WTC11 (cell line): ENCODE results near the gene OR52E2. TPM values are rescaled to one million over a fixed set of nuclear protein-coding genes. Genes with fewer than 3 reads are reported as not detected.

Source experiments
- ATAC-seq: fragments of 200-7000 bp; cut with Tn5 transposase; 2 replicates; pipeline ENCODE4 v1.10.0; 2021; ENCODE audit warnings: mild to moderate bottlenecking, moderate library complexity
- CTCF ChIA-PET: fragments of 300-600 bp; sonication (Branson Sonifier 250); formaldehyde crosslinking; loops from one replicate; lab custom pipeline; 2021; ENCODE audit warnings: antibody characterized with exemption; lab: Charles Lee
- POLR2A ChIA-PET: fragments of 350-600 bp; sonication (Branson Sonifier 250); formaldehyde crosslinking; loops from one replicate; lab custom pipeline; 2021; ENCODE audit warnings: antibody characterized with exemption; lab: Charles Lee
- DNase-seq: peaks from one replicate; pipeline ENCODE4 v3.0.0; 2021; ENCODE audit warnings: low spot score
- H3K27ac Mint-ChIP-seq: 2 replicates; pipeline ENCODE4 v1.8.0; 2021; ENCODE audit warnings: mixed read lengths
- H3K27me3 Mint-ChIP-seq: 2 replicates; pipeline ENCODE4 v1.8.0; 2021; ENCODE audit warnings: low read depth, mild to moderate bottlenecking, moderate library complexity, mixed read lengths
- H3K36me3 Mint-ChIP-seq: 2 replicates; pipeline ENCODE4 v1.8.0; 2021; ENCODE audit warnings: mixed read lengths
- H3K4me1 Mint-ChIP-seq: 2 replicates; pipeline ENCODE4 v1.8.0; 2022; ENCODE audit warnings: mixed read lengths
- H3K4me3 Mint-ChIP-seq: 2 replicates; pipeline ENCODE4 v1.8.0; 2021; ENCODE audit warnings: mild to moderate bottlenecking, moderate library complexity, mixed read lengths
- H3K9me3 Mint-ChIP-seq: 2 replicates; pipeline ENCODE4 v1.8.0; 2021; ENCODE audit warnings: mixed read lengths
- AR ChIP-seq: fragments of 250-450 bp; sonication (Bioruptor Pico); IDR thresholded peaks from 2 replicates; pipeline ENCODE4 v1.9.0; 2021; ENCODE audit warnings: mild to moderate bottlenecking
- CDX4 ChIP-seq: fragments of 250-450 bp; sonication (Bioruptor Pico); IDR thresholded peaks from 2 replicates; pipeline ENCODE4 v1.9.0; 2021; ENCODE audit warnings: moderate library complexity, mild to moderate bottlenecking, inconsistent platforms, borderline replicate concordance
- CREM ChIP-seq: sonication (generic); formaldehyde crosslinking; IDR thresholded peaks from 2 replicates; pipeline ENCODE4 v1.8.1; 2022; ENCODE audit warnings: mild to moderate bottlenecking, missing genetic modification reagents, moderate library complexity
- E2F1 ChIP-seq: sonication (generic); formaldehyde crosslinking; IDR thresholded peaks from 2 replicates; pipeline ENCODE4 v1.8.0; 2022; ENCODE audit warnings: mild to moderate bottlenecking, missing genetic modification reagents
- HMGA2 ChIP-seq: fragments of 250-450 bp; sonication (Bioruptor Pico); IDR thresholded peaks from 2 replicates; pipeline ENCODE4 v1.4.0; 2021; ENCODE audit warnings: mild to moderate bottlenecking, moderate library complexity
- IRF1 ChIP-seq: sonication (generic); formaldehyde crosslinking; IDR thresholded peaks from 2 replicates; pipeline ENCODE4 v1.8.0; 2023; ENCODE audit warnings: missing genetic modification reagents
- JUN ChIP-seq: sonication (generic); formaldehyde crosslinking; IDR thresholded peaks from 2 replicates; pipeline ENCODE4 v1.8.0; 2023; ENCODE audit warnings: mild to moderate bottlenecking, missing genetic modification reagents
- KAT7 ChIP-seq: sonication (generic); formaldehyde crosslinking; IDR thresholded peaks from 2 replicates; pipeline ENCODE4 v1.8.1; 2023; ENCODE audit warnings: missing genetic modification reagents, mild to moderate bottlenecking, borderline replicate concordance
- MXD4 ChIP-seq: fragments of 250-450 bp; sonication (Bioruptor Pico); IDR thresholded peaks from 2 replicates; pipeline ENCODE4 v1.8.0; 2021; ENCODE audit warnings: mild to moderate bottlenecking, moderate library complexity, borderline replicate concordance
- NFYB ChIP-seq: sonication (generic); formaldehyde crosslinking; conservative IDR thresholded peaks from 2 replicates; pipeline ENCODE4 v1.8.0; 2022; ENCODE audit warnings: low read depth, missing genetic modification reagents
- NR1H2 ChIP-seq: sonication (generic); formaldehyde crosslinking; IDR thresholded peaks from 2 replicates; pipeline ENCODE4 v1.9.0; 2021; ENCODE audit warnings: mild to moderate bottlenecking, moderate library complexity, missing genetic modification reagents
- TCF7 ChIP-seq: sonication (generic); formaldehyde crosslinking; IDR thresholded peaks from 2 replicates; pipeline ENCODE4 v1.8.0; 2022; ENCODE audit warnings: mild to moderate bottlenecking, low read depth, missing genetic modification reagents, moderate library complexity
- TEAD4 ChIP-seq: sonication (generic); formaldehyde crosslinking; IDR thresholded peaks from 2 replicates; pipeline ENCODE4 v1.8.0; 2022; ENCODE audit warnings: mild to moderate bottlenecking, missing genetic modification reagents
- ZNF219 ChIP-seq: sonication (generic); formaldehyde crosslinking; IDR thresholded peaks from 2 replicates; pipeline ENCODE4 v1.8.0; 2023; ENCODE audit warnings: missing genetic modification reagents, mild to moderate bottlenecking, borderline replicate concordance
- ZNF263 ChIP-seq: sonication (generic); formaldehyde crosslinking; IDR thresholded peaks from 2 replicates; pipeline ENCODE4 v1.8.1; 2022; ENCODE audit warnings: low read depth, mild to moderate bottlenecking, moderate library complexity, missing genetic modification reagents
- ZNF396 ChIP-seq: fragments of 250-450 bp; sonication (Bioruptor Pico); IDR thresholded peaks from 2 replicates; pipeline ENCODE4 v1.8.0; 2021; ENCODE audit warnings: mild to moderate bottlenecking, moderate library complexity, borderline replicate concordance
- ZNF425 ChIP-seq: fragments of 250-450 bp; sonication (Bioruptor Pico); conservative IDR thresholded peaks from 2 replicates; pipeline ENCODE4 v1.9.0; 2021; ENCODE audit warnings: mild to moderate bottlenecking
- ZNF671 ChIP-seq: fragments of 250-450 bp; sonication (Bioruptor Pico); IDR thresholded peaks from 2 replicates; pipeline ENCODE4 v1.8.0; 2021; ENCODE audit warnings: mild to moderate bottlenecking
- total RNA-seq: library from RNA; stranded (reverse); gene quantifications from 3 replicates; pipeline ENCODE4 v1.2.3, GENCODE V29; 2021
- TF ChIP-seq, protein P1 (sequence below): sonication (generic); formaldehyde crosslinking; conservative IDR thresholded peaks from 2 replicates; pipeline ENCODE4 v1.8.1; 2022; ENCODE audit warnings: mild to moderate bottlenecking, missing genetic modification reagents
- TF ChIP-seq, protein P2 (sequence below): sonication (generic); formaldehyde crosslinking; IDR thresholded peaks from 2 replicates; pipeline ENCODE4 v1.8.0; 2023; ENCODE audit warnings: missing genetic modification reagents, mild to moderate bottlenecking, borderline replicate concordance
- TF ChIP-seq, protein P3 (sequence below): fragments of 250-450 bp; sonication (Bioruptor Pico); IDR thresholded peaks from 2 replicates; pipeline ENCODE4 v1.8.0; 2021; ENCODE audit warnings: mild to moderate bottlenecking

OR52E2 gene
- total RNA-seq, 1 experiment from 2014 or later = not detected

DNA sequence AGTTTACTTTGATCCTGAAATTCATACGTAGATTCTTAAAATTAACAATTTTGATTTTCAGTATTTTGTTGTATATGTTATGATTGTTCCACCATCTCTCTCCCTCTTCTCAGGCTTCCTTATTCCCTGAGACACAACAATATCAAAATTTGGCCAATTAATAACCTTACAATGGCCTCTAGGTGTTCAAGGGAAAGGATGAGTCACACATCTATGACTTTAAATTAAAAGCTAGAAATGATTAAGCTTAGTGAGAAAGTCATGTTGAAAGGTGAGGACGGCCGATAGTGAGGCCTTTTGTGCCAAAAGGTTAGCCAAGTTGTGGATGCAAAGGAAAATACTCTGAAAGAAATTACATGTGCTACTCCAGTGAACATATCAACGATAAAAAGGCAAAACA lies 18.6 kb downstream of the OR52E2 start (continued):
- TF ChIP-seq IRF1 (CRISPR knock-in tag) = no peak
- no peak for TF ChIP-seq NR1H2 (CRISPR knock-in tag)
- no peak for TF ChIP-seq KAT7 (CRISPR knock-in tag)
- TF ChIP-seq HMGA2 (CRISPR knock-in tag) = no peak
- no peak for TF ChIP-seq TEAD4 (CRISPR knock-in tag)
- no peak for TF ChIP-seq AR (CRISPR knock-in tag)
- TF ChIP-seq, protein P1, sequence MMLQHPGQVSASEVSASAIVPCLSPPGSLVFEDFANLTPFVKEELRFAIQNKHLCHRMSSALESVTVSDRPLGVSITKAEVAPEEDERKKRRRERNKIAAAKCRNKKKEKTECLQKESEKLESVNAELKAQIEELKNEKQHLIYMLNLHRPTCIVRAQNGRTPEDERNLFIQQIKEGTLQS (CRISPR knock-in tag) = no peak
- no peak for TF ChIP-seq CDX4 (CRISPR knock-in tag)
- no peak for TF ChIP-seq E2F1 (CRISPR knock-in tag)
- TF ChIP-seq ZNF671 = no peak
- no peak for TF ChIP-seq NFYB (CRISPR knock-in tag)
- no peak for TF ChIP-seq ZNF219 (CRISPR knock-in tag)
- no peak for TF ChIP-seq TCF7

GRCh38 chr11:5038341-5038740 lies 21.1 kb downstream of the OR52E2 start:
- H3K4me1 Mint-ChIP-seq = no peaks in the 10 kb centered on the region
- H3K9me3 Mint-ChIP-seq = no peaks in the 10 kb centered on the region
- H3K27ac Mint-ChIP-seq = no peak overlapping the region
- no peak overlapping the region for H3K4me3 Mint-ChIP-seq
- H3K27me3 Mint-ChIP-seq = no peaks in the 10 kb centered on the region
- TF ChIP-seq ZNF425 (CRISPR knock-in tag) = no peak
- DNase-seq = no peak
- no peak for ATAC-seq
- CTCF ChIA-PET = no interaction called here
- POLR2A ChIA-PET = no interaction called here
- H3K36me3 Mint-ChIP-seq = no peaks in the 10 kb centered on the region

- no peaks in the 10 kb centered on the region for H3K4me1 Mint-ChIP-seq
- DNase-seq (no peak), ATAC-seq (no peak)
- H3K36me3 Mint-ChIP-seq = no peaks in the 10 kb centered on the region
- CTCF ChIA-PET = no interaction called here
- no peaks in the 10 kb centered on the region for H3K27me3 Mint-ChIP-seq
- POLR2A ChIA-PET = no interaction called here
- no peak overlapping the region for H3K4me3 Mint-ChIP-seq
- H3K27ac Mint-ChIP-seq = no peak overlapping the region
- H3K9me3 Mint-ChIP-seq = no peaks in the 10 kb centered on the region
- TF ChIP-seq MXD4 (CRISPR knock-in tag) (no peak), ZNF396 (CRISPR knock-in tag) (no peak), JUN (no peak), CREM (CRISPR knock-in tag) (no peak), TEAD4 (CRISPR knock-in tag) (no peak), ZNF263 (no peak)
- TF ChIP-seq, protein P2, sequence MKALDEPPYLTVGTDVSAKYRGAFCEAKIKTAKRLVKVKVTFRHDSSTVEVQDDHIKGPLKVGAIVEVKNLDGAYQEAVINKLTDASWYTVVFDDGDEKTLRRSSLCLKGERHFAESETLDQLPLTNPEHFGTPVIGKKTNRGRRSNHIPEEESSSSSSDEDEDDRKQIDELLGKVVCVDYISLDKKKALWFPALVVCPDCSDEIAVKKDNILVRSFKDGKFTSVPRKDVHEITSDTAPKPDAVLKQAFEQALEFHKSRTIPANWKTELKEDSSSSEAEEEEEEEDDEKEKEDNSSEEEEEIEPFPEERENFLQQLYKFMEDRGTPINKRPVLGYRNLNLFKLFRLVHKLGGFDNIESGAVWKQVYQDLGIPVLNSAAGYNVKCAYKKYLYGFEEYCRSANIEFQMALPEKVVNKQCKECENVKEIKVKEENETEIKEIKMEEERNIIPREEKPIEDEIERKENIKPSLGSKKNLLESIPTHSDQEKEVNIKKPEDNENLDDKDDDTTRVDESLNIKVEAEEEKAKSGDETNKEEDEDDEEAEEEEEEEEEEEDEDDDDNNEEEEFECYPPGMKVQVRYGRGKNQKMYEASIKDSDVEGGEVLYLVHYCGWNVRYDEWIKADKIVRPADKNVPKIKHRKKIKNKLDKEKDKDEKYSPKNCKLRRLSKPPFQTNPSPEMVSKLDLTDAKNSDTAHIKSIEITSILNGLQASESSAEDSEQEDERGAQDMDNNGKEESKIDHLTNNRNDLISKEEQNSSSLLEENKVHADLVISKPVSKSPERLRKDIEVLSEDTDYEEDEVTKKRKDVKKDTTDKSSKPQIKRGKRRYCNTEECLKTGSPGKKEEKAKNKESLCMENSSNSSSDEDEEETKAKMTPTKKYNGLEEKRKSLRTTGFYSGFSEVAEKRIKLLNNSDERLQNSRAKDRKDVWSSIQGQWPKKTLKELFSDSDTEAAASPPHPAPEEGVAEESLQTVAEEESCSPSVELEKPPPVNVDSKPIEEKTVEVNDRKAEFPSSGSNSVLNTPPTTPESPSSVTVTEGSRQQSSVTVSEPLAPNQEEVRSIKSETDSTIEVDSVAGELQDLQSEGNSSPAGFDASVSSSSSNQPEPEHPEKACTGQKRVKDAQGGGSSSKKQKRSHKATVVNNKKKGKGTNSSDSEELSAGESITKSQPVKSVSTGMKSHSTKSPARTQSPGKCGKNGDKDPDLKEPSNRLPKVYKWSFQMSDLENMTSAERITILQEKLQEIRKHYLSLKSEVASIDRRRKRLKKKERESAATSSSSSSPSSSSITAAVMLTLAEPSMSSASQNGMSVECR = no peak
- TF ChIP-seq, protein P3, sequence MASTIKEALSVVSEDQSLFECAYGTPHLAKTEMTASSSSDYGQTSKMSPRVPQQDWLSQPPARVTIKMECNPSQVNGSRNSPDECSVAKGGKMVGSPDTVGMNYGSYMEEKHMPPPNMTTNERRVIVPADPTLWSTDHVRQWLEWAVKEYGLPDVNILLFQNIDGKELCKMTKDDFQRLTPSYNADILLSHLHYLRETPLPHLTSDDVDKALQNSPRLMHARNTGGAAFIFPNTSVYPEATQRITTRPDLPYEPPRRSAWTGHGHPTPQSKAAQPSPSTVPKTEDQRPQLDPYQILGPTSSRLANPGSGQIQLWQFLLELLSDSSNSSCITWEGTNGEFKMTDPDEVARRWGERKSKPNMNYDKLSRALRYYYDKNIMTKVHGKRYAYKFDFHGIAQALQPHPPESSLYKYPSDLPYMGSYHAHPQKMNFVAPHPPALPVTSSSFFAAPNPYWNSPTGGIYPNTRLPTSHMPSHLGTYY (CRISPR knock-in tag) = no peak
These were observed 21.5 kb downstream of the OR52E2 start for GRCh38 chr11:5037926-5038325.
